SHP77 treated with DMSO at 0.1 percent for 48 hours (cell line): ENCODE results near the gene NSL1.

Source experiments
- DNase-seq: peaks from one replicate; lab custom pipeline; 2025; lab: John Stamatoyannopoulos, UW

Gene NSL1

GRCh38 chr1:212685429-212685828 is 106.1 kb downstream of the NSL1 start:
- no peak for DNase-seq

GRCh38 chr1:212684521-212685090 is 107.0 kb downstream of the NSL1 start:
- no peak for DNase-seq

DNA sequence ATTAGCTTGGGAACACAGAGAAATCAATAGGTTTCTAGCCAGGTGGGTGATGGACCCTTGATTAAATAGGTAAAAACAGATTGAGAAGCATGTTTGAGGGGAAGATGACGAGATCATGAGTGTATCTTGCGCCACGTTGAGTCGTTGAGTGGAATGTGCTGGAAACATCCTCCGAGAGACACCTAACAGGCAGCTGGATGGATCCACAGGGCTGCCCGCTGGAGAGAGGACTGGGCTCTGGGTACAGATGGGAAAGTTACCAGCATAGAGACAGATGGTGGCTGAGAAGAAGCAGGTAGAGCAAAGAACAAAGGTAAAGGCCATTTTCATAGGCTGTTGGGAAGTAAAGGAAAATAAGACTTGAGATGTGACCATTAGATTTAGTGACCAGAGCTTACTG is 107.5 kb downstream of the NSL1 start:
- DNase-seq: no peak

GRCh38 chr1:212683357-212683722 is 108.2 kb downstream of the NSL1 start:
- no peak for DNase-seq

DNA sequence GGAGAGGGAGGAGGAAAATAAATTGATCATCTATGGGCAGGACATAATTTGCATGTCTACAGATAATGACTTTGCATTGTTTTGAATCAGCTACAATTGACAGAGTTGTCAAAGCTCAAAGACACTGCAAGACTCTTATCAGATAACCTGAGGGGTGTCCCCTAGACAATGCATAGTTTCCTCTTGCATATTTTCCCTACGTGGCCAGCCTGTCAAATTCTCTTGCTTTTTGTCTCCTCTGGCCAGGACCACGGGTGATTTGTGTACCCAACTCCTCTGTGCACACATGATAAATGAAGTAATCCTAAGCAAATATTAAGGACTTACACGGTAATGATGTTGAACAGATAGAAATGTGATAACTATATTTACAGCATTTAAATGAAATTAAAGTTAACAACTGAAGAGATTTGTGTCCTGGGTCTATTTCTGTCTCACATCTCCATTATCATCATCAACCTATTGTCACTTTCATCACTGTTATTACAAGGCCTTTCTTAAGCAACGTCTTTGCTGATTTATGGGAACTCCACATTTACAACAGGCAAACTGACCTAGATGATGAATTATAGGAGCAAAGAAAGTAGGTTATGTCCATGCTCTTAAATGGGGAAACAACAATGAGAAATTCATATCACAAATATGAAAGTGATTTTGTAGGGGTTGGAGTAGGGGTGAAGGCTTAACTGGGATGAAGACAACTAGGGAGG is 110.7 kb downstream of the NSL1 start:
- DNase-seq: no peak

- no peak for DNase-seq
These were observed 112.8 kb downstream of the NSL1 start for GRCh38 chr1:212678456-212679410.

GRCh38 chr1:212677573-212677972 is 114.0 kb downstream of the NSL1 start:
- no peak for DNase-seq

- no peak for DNase-seq
These were observed 114.4 kb downstream of the NSL1 start for GRCh38 chr1:212677136-212677535.
